Central memory CD8-positive, alpha-beta T cell (primary cell): ENCODE measurements around the gene ANKRD13A.

Experiments
- ATAC-seq: fragments of 150-1000 bp; cut with Tn5 transposase; replicated peaks from 2 replicates; pipeline ENCODE4 v1.10.0; 2022; ENCODE audit warnings: mild to moderate bottlenecking, moderate FRiP score, moderate number of reproducible peaks; ENCODE audit not compliant: poor library complexity, severe bottlenecking; ENCODE audit errors: extremely low read depth
- DNase-seq, 2 donors: peaks; one replicate each; pipeline ENCODE4 v3.0.0; 2021; ENCODE audit warnings: low spot score in 2 of 2
- H3K27ac Mint-ChIP-seq: one replicate; pipeline ENCODE4 v1.8.0; 2022; ENCODE audit warnings: low read depth, mild to moderate bottlenecking, moderate library complexity, mixed read lengths
- H3K27me3 Mint-ChIP-seq: one replicate; pipeline ENCODE4 v1.8.0; 2022; ENCODE audit warnings: mixed read lengths
- H3K36me3 Mint-ChIP-seq: one replicate; pipeline ENCODE4 v1.8.0; 2022; ENCODE audit warnings: mild to moderate bottlenecking, moderate library complexity, mixed read lengths; ENCODE audit not compliant: insufficient read depth
- H3K4me1 Mint-ChIP-seq: one replicate; pipeline ENCODE4 v1.8.0; 2022; ENCODE audit warnings: mixed read lengths
- H3K4me3 Mint-ChIP-seq: one replicate; pipeline ENCODE4 v1.8.0; 2022; ENCODE audit warnings: mild to moderate bottlenecking, moderate library complexity, mixed read lengths
- H3K9me3 Mint-ChIP-seq: one replicate; pipeline ENCODE4 v1.8.0; 2022; ENCODE audit warnings: mixed read lengths

The ANKRD13A gene

DNA sequence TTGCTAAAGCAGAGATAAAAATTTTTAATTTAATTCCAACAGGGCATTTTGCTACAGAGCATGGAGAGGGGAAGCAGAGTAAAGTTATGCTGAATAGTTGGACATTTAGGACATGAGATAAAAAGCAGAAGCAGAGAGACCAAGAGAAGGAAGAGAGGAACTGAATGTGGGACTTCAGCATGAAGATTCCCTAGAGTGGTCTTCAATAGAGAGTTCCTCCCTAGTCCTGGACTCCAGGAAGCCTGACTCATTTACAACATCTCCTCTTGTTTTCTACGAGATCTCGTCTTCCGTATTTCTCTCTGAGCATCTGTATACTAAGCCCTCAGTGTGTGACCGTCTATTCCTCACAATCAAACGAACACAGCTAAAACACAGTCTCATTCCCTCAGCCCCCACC lies 89.7 kb downstream of the ANKRD13A start:
- H3K36me3 Mint-ChIP-seq, result no peaks in the 10 kb centered on the region
- H3K4me3 Mint-ChIP-seq, result no peak overlapping the region
- peaks cover 27% of the 10 kb centered on the region for H3K27me3 Mint-ChIP-seq
- H3K4me1 Mint-ChIP-seq, result no peaks in the 10 kb centered on the region
- ATAC-seq, result no peak
- H3K9me3 Mint-ChIP-seq, result no peaks in the 10 kb centered on the region
- no peak overlapping the region for H3K27ac Mint-ChIP-seq
- no peak for DNase-seq
